K562 treated with DMSO at 1 percent for 48 hours (cell line): ENCODE measurements around the gene VSTM1. TPM values are rescaled to one million over a fixed set of nuclear protein-coding genes. Genes with fewer than 3 reads are reported as not detected.

Experiments used
- total RNA-seq: library from RNA; unstranded; fragments of 300-600 nt; gene quantifications from 2 replicates; pipeline ENCODE4 v1.2.3, GENCODE V29; 2022; ENCODE audit warnings: low replicate concordance; ENCODE audit errors: extremely low read depth

The VSTM1 gene
- total RNA-seq, result not detected in 2 replicates

GRCh38 chr19:54063350-54064116 lies at the start of gene VSTM1:
Gene VSTM1, minus strand, starts transcription at chr19:54063897. Its CDS starts 120 bp downstream, at chr19:54063777.

DNA sequence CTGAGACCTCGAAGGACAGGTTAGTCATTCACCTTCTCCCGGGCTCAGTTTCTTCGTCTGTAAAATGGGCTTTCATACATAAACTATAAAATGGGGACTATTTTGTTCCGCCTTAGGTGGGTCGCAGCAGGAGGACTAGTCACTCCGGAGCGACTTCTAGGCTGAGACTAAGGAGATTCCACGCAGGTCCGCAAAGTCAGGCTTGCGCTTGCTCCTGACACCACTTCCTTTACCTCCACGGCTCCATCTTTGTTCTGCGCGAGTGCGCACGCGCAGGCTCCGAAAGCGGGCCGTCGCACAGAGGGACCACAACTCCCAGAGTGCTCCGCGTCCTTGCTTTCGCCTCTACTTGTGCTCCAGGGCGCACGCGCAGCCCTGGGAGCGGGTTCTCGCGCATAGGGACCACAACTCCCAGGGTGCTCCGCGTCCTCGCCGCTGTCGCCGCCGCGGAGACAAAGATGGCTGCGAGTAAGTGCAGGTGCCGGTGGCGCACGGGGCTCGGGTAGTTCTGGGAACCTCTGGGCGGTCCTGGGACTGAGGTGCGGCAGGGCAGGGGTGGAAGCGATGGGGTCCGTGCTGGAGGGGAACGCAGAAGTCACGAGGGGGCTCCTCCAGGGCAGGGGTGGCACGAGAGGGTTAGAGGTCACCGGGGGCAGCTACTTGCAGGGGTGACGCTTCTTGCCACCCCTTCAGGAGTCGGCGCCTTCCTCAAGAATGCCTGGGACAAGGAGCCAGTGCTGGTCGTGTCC lies 38.9 kb upstream of the VSTM1 start, which contains the start of gene NDUFA3:
Gene NDUFA3, plus strand, starts transcription at position 435 of the 749 bp plus-strand sequence. Its CDS starts 24 bp downstream, at position 459.

GRCh38 chr19:54100561-54100960 lies 36.9 kb upstream of the VSTM1 start, which contains the start of gene OSCAR:
Gene OSCAR, minus strand, starts transcription at chr19:54100803. Its CDS starts 11 bp downstream, at chr19:54100792.

DNA sequence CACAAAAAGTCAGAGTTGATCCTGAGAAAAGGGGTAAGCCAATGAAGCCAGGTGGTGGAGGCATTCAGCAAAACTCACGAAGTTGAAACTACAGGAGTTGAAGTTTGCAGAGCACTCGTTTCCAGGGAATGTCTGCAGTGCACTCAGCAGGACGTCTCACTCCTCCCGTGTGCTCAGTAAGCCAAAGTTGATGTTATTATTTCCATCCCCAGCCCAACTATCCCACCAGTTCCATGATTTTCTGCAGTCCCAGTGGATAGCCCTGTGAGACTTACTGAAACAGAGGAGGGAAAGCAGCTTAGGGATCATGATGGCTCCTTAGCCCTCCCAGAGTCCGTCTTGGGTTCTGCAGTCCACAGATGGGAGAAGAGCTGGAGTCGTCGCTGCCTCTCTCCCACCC lies 17.3 kb upstream of the VSTM1 start, which contains the start of gene TARM1:
Gene TARM1, minus strand, starts transcription at position 334 of the 400 bp plus-strand sequence. Its CDS starts 25 bp downstream, at position 309.

DNA sequence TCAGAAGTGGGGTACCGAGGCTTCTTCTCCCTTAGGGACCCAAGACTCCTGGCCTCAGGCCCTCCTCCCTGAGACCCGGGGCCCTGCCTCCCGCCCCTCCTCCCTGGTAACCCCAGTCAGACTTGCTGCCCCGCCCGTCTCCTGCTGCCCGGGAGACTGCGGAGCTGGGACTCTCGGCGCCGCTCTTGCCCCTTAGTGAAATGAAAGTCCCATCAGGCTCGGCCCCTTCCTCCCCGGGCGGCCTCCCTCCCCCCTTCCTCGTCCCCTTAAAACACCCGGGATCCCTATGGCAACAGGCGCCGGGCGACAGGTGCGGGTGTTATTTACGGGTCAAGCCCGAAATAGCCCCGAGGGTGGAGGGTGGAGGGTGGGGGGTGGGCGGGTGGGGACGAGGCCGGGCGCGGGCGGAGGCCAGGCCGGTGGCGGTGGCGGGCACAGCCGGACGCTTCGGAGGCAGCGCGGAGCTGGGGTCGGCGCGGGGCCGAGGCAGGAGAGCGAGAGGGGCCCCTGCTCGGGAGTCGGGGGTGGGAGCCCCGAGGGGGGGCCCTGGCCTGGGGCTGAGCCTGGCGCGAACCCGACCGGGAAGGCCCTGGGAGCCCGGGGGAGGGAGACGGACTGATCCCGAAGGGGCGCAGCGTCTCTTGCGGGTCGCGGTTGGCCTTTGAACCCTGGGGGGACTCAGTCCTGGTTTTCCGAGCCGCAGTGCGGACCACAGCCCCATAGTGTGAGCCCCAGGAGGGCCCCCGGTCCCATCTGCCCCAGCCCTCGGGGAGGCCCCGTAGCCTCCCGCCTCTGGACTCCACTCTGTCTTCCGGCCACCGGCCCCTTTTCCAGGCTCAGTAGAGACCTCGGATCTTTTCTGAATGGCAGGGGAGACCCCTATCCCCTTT lies 72.2 kb downstream of the VSTM1 start, which contains the start of gene CACNG6:
Gene CACNG6, plus strand, starts transcription at position 414 of the 890 bp plus-strand sequence. CDS start 1,241 bp downstream, outside the sequence.

Other genes with a start within 250 kb of the VSTM1 start
- not detected in 2 replicates for gene NLRP12, start 239.6 kb downstream of the VSTM1 start, total RNA-seq
- gene MYADM, start 196.0 kb downstream of the VSTM1 start, total RNA-seq, result not detected in 2 replicates
- gene PRKCG, start 181.7 kb downstream of the VSTM1 start, total RNA-seq, result not detected in 2 replicates
- not detected in 2 replicates for gene CACNG7, start 154.6 kb downstream of the VSTM1 start, total RNA-seq
- gene CACNG8, start 101.0 kb downstream of the VSTM1 start, total RNA-seq, result not detected in 2 replicates
- gene CACNG6, start 72.3 kb downstream of the VSTM1 start, total RNA-seq, result not detected in 2 replicates
- not detected in 2 replicates for gene TARM1, start 17.5 kb upstream of the VSTM1 start, total RNA-seq
- gene OSCAR, start 36.9 kb upstream of the VSTM1 start, total RNA-seq, result not detected in 2 replicates
- gene NDUFA3, start 39.0 kb upstream of the VSTM1 start, total RNA-seq, result not detected in 2 replicates
- gene TFPT, start 51.8 kb upstream of the VSTM1 start, total RNA-seq, result not detected in 2 replicates
- gene PRPF31, start 51.9 kb upstream of the VSTM1 start, total RNA-seq, result not detected in 2 replicates
- gene CNOT3, start 73.9 kb upstream of the VSTM1 start, total RNA-seq, result not detected in 2 replicates
- not detected in 2 replicates for gene LENG1, start 95.8 kb upstream of the VSTM1 start, total RNA-seq
- gene TMC4, start 109.3 kb upstream of the VSTM1 start, total RNA-seq, result not detected in 2 replicates
- 670 TPM in 1 of 2 replicates, not detected in the other for gene MBOAT7, start 125.7 kb upstream of the VSTM1 start, total RNA-seq
- not detected in 2 replicates for gene TSEN34, start 127.4 kb upstream of the VSTM1 start, total RNA-seq
- gene RPS9, start 137.0 kb upstream of the VSTM1 start, total RNA-seq, result 5,955 TPM in 1 of 2 replicates, not detected in the other
- not detected in 2 replicates for gene LILRB3, start 159.1 kb upstream of the VSTM1 start, total RNA-seq
- not detected in 2 replicates for gene LILRA6, start 178.9 kb upstream of the VSTM1 start, total RNA-seq
- gene LILRB5, start 193.4 kb upstream of the VSTM1 start, total RNA-seq, result not detected in 2 replicates
- not detected in 2 replicates for gene LILRB2, start 217.2 kb upstream of the VSTM1 start, total RNA-seq
- not detected in 2 replicates for gene LILRA5, start 249.3 kb upstream of the VSTM1 start, total RNA-seq